ENCODE results near the gene RPUSD2.

RPUSD2 gene

GRCh38 chr15:40549894-40550293 lies 19.2 kb upstream of the RPUSD2 start:
- Histone ChIP-seq H2AK5ac (ENCODE audit: low read depth, low read length) (no peak overlapping the region), H3K4me1 (ENCODE audit: control insufficient read depth in 2 of 2, insufficient read depth in 1 of 2, low read depth in 1 of 2, low read length in 2 of 2) (peaks cover 1 to 9% of the 10 kb centered on the region in 2 donors), H2BK15ac (ENCODE audit: low read length) (no peak overlapping the region), H3K4ac (ENCODE audit: low read length) (no peak overlapping the region), H3K4me3 (ENCODE audit: low read length in 2 of 2) (no peak overlapping the region), H3K4me2 (ENCODE audit: insufficient read depth, low read length, poor library complexity, severe bottlenecking) (no peak overlapping the region), H3K9me3 (replicated peaks in 1 of 2; ENCODE audit: control insufficient read depth in 2 of 2, insufficient read depth in 1 of 2, low read depth in 1 of 2, low read length in 2 of 2) (no peaks in the 10 kb centered on the region), H2AFZ (ENCODE audit: low read length) (no peak overlapping the region), H2BK5ac (ENCODE audit: low read length) (no peak overlapping the region), H3K36me3 (replicated peaks in 1 of 2; ENCODE audit: control insufficient read depth in 2 of 2, insufficient read depth in 2 of 2, low read length in 2 of 2) (peaks cover 0 to 21% of the 10 kb centered on the region in 2 donors), H3K14ac (ENCODE audit: low read length) (no peak overlapping the region), H3K79me1 (ENCODE audit: low read depth, low read length) (no peaks in the 10 kb centered on the region), H2BK120ac (ENCODE audit: low read depth, low read length) (no peak overlapping the region), H3K23ac (ENCODE audit: low read depth, low read length, poor library complexity) (no peak overlapping the region), H2BK12ac (ENCODE audit: low read length) (no peak overlapping the region), H3K27me3 (ENCODE audit: control insufficient read depth in 3 of 3, insufficient read depth in 3 of 3, low read depth in 1 of 3, low read length in 3 of 3) (no peaks in the 10 kb centered on the region), H4K91ac (ENCODE audit: low read depth, low read length, poor library complexity) (no peak overlapping the region), H4K8ac (ENCODE audit: low read depth, low read length) (no peak overlapping the region), H3K27ac (replicated peaks; ENCODE audit: low read length) (no peak overlapping the region), H3K9ac (ENCODE audit: low read depth, low read length, poor library complexity) (no peak overlapping the region), H3K18ac (ENCODE audit: low read length) (no peak overlapping the region)
- WGBS, 2 donors (ENCODE audit: extremely low coverage in 2 of 2, insufficient read length in 2 of 2, insufficient replicate concordance in 1 of 2) = no CpG with 5 or more reads among the region's 9 CpGs
- no peak for DNase-seq (ENCODE audit: low spot score)

DNA sequence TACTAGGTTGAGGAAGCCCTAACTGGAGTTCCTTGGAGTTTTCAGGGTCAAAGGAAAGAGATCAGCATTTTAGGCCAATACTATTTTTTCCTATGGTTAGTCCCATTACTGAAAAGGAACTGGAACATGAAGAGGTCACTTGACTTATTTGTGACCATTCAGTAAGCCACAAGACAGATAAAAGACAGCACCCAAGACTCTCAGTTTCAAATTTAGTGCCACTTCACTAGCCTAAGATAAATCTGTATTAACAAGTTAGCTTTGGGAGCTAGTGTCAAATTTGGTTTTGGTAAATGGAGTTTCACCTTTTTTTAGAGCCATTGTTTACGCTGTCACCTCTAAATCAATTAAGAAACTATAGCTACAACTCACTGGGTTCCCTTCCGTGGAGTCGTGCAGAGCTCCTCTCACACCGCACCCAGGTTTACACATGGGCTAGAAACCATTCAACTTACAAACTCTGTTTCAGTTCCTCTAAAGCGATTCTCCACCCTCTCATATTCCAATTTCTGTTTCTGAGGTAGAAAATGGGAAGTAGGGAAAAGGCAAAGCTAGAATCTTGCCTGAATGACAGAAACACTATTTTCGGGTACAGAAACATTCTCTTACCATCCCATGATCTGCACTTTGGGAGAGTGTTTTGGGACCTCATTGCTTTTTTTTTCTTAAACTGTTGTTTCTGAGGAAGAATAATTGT lies 18.6 kb upstream of the RPUSD2 start:
- Histone ChIP-seq H2BK120ac (ENCODE audit: low read depth, low read length) (no peak overlapping the region), H2AK5ac (ENCODE audit: low read depth, low read length) (no peak overlapping the region), H2BK15ac (ENCODE audit: low read length) (no peak overlapping the region), H3K18ac (ENCODE audit: low read length) (no peak overlapping the region), H2BK12ac (ENCODE audit: low read length) (no peak overlapping the region), H3K9me3 (replicated peaks in 1 of 2; ENCODE audit: control insufficient read depth in 2 of 2, insufficient read depth in 1 of 2, low read depth in 1 of 2, low read length in 2 of 2) (no peaks in the 10 kb centered on the region), H4K91ac (ENCODE audit: low read depth, low read length, poor library complexity) (no peak overlapping the region), H3K4me3 (ENCODE audit: low read length in 2 of 2) (no peak overlapping the region), H3K27me3 (ENCODE audit: control insufficient read depth in 3 of 3, insufficient read depth in 3 of 3, low read depth in 1 of 3, low read length in 3 of 3) (no peaks in the 10 kb centered on the region), H2AFZ (ENCODE audit: low read length) (no peak overlapping the region), H3K36me3 (replicated peaks in 1 of 2; ENCODE audit: control insufficient read depth in 2 of 2, insufficient read depth in 2 of 2, low read length in 2 of 2) (peaks cover 0 to 22% of the 10 kb centered on the region in 2 donors), H4K8ac (ENCODE audit: low read depth, low read length) (no peak overlapping the region), H3K4me2 (ENCODE audit: insufficient read depth, low read length, poor library complexity, severe bottlenecking) (no peak overlapping the region), H3K79me1 (ENCODE audit: low read depth, low read length) (no peaks in the 10 kb centered on the region), H3K9ac (ENCODE audit: low read depth, low read length, poor library complexity) (no peak overlapping the region), H3K23ac (ENCODE audit: low read depth, low read length, poor library complexity) (no peak overlapping the region), H3K4me1 (ENCODE audit: control insufficient read depth in 2 of 2, insufficient read depth in 1 of 2, low read depth in 1 of 2, low read length in 2 of 2) (peaks cover 1 to 9% of the 10 kb centered on the region in 2 donors), H2BK5ac (ENCODE audit: low read length) (no peak overlapping the region), H3K4ac (ENCODE audit: low read length) (no peak overlapping the region), H3K27ac (replicated peaks; ENCODE audit: low read length) (no peak overlapping the region), H3K14ac (ENCODE audit: low read length) (no peak overlapping the region)
- no peak for DNase-seq (ENCODE audit: low spot score)
- WGBS, 2 donors (ENCODE audit: extremely low coverage in 2 of 2, insufficient read length in 2 of 2, insufficient replicate concordance in 1 of 2) = no CpG with 5 or more reads among the region's 6 CpGs

GRCh38 chr15:40554161-40554525 lies 15.0 kb upstream of the RPUSD2 start:
- H3K4me2 ChIP-seq (ENCODE audit: insufficient read depth, low read length, poor library complexity, severe bottlenecking) = no peak overlapping the region
- no peak overlapping the region for H3K18ac ChIP-seq (ENCODE audit: low read length)
- H3K4me1 ChIP-seq (ENCODE audit: control insufficient read depth in 2 of 2, insufficient read depth in 1 of 2, low read depth in 1 of 2, low read length in 2 of 2) = peaks cover 1 to 9% of the 10 kb centered on the region in 2 donors
- no peak overlapping the region for H3K27ac ChIP-seq (replicated peaks; ENCODE audit: low read length)
- no peak overlapping the region for H3K4ac ChIP-seq (ENCODE audit: low read length)
- H3K36me3 ChIP-seq (replicated peaks in 1 of 2; ENCODE audit: control insufficient read depth in 2 of 2, insufficient read depth in 2 of 2, low read length in 2 of 2) = peaks cover 0 to 28% of the 10 kb centered on the region in 2 donors
- no peak overlapping the region for H4K8ac ChIP-seq (ENCODE audit: low read depth, low read length)
- H2BK5ac ChIP-seq (ENCODE audit: low read length) = no peak overlapping the region
- H3K23ac ChIP-seq (ENCODE audit: low read depth, low read length, poor library complexity) = no peak overlapping the region
- no peak overlapping the region for H4K91ac ChIP-seq (ENCODE audit: low read depth, low read length, poor library complexity)
- H3K79me1 ChIP-seq (ENCODE audit: low read depth, low read length) = no peaks in the 10 kb centered on the region
- H2AK5ac ChIP-seq (ENCODE audit: low read depth, low read length) = no peak overlapping the region
- no peak overlapping the region for H2AFZ ChIP-seq (ENCODE audit: low read length)
- no peaks in the 10 kb centered on the region for H3K27me3 ChIP-seq (ENCODE audit: control insufficient read depth in 3 of 3, insufficient read depth in 3 of 3, low read depth in 1 of 3, low read length in 3 of 3)
- no peak overlapping the region for H3K9ac ChIP-seq (ENCODE audit: low read depth, low read length, poor library complexity)
- H2BK12ac ChIP-seq (ENCODE audit: low read length) = no peak overlapping the region
- no peak overlapping the region for H2BK15ac ChIP-seq (ENCODE audit: low read length)
- WGBS, 2 donors (ENCODE audit: extremely low coverage in 2 of 2, insufficient read length in 2 of 2, insufficient replicate concordance in 1 of 2) = no CpG with 5 or more reads among the region's 4 CpGs
- H3K14ac ChIP-seq (ENCODE audit: low read length) = no peak overlapping the region
- H3K9me3 ChIP-seq (replicated peaks in 1 of 2; ENCODE audit: control insufficient read depth in 2 of 2, insufficient read depth in 1 of 2, low read depth in 1 of 2, low read length in 2 of 2) = no peaks in the 10 kb centered on the region
- no peak for DNase-seq (ENCODE audit: low spot score)
- no peak overlapping the region for H3K4me3 ChIP-seq (ENCODE audit: low read length in 2 of 2)
- H2BK120ac ChIP-seq (ENCODE audit: low read depth, low read length) = no peak overlapping the region

DNA sequence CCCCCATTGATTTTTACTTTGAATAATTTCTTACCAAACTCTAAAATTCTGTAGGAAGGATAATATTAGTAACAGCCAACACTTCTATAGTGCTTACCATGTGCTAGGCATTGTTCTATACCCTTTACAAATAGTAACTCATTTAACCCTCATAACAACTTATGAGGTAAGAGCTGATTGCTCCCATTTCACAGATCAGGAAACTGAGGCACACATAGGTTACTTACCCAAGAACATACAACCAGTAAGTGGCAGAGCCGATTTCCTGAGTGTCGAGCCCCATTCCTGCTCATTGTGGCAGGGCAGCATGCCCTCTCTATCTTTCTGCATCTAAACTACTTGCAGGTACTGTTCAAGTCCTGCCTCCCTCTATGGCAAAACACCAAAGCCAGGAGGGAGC lies 13.2 kb upstream of the RPUSD2 start:
- no peak overlapping the region for H4K8ac ChIP-seq (ENCODE audit: low read depth, low read length)
- WGBS, 2 donors (ENCODE audit: extremely low coverage in 2 of 2, insufficient read length in 2 of 2, insufficient replicate concordance in 1 of 2) = no CpG with 5 or more reads among the region's 2 CpGs
- no peak overlapping the region for H3K18ac ChIP-seq (ENCODE audit: low read length)
- no peak overlapping the region for H2BK12ac ChIP-seq (ENCODE audit: low read length)
- no peak overlapping the region for H3K9ac ChIP-seq (ENCODE audit: low read depth, low read length, poor library complexity)
- H3K4ac ChIP-seq (ENCODE audit: low read length) = no peak overlapping the region
- H3K79me1 ChIP-seq (ENCODE audit: low read depth, low read length) = no peaks in the 10 kb centered on the region
- H3K23ac ChIP-seq (ENCODE audit: low read depth, low read length, poor library complexity) = no peak overlapping the region
- no peak overlapping the region for H3K4me2 ChIP-seq (ENCODE audit: insufficient read depth, low read length, poor library complexity, severe bottlenecking)
- no peaks in the 10 kb centered on the region for H3K27me3 ChIP-seq (ENCODE audit: control insufficient read depth in 3 of 3, insufficient read depth in 3 of 3, low read depth in 1 of 3, low read length in 3 of 3)
- no peaks in the 10 kb centered on the region for H3K9me3 ChIP-seq (replicated peaks in 1 of 2; ENCODE audit: control insufficient read depth in 2 of 2, insufficient read depth in 1 of 2, low read depth in 1 of 2, low read length in 2 of 2)
- H3K14ac ChIP-seq (ENCODE audit: low read length) = no peak overlapping the region
- no peak overlapping the region for H2BK15ac ChIP-seq (ENCODE audit: low read length)
- H3K27ac ChIP-seq (replicated peaks; ENCODE audit: low read length) = no peak overlapping the region
- H3K36me3 ChIP-seq (replicated peaks in 1 of 2; ENCODE audit: control insufficient read depth in 2 of 2, insufficient read depth in 2 of 2, low read length in 2 of 2) = peaks cover 0 to 28% of the 10 kb centered on the region in 2 donors
- no peak overlapping the region for H3K4me3 ChIP-seq (ENCODE audit: low read length in 2 of 2)
- no peak overlapping the region for H2AFZ ChIP-seq (ENCODE audit: low read length)
- H4K91ac ChIP-seq (ENCODE audit: low read depth, low read length, poor library complexity) = no peak overlapping the region
- no peak overlapping the region for H2AK5ac ChIP-seq (ENCODE audit: low read depth, low read length)
- H2BK120ac ChIP-seq (ENCODE audit: low read depth, low read length) = no peak overlapping the region
- DNase-seq (ENCODE audit: low spot score) = no peak
- H2BK5ac ChIP-seq (ENCODE audit: low read length) = no peak overlapping the region
- peaks cover 1 to 9% of the 10 kb centered on the region in 2 donors for H3K4me1 ChIP-seq (ENCODE audit: control insufficient read depth in 2 of 2, insufficient read depth in 1 of 2, low read depth in 1 of 2, low read length in 2 of 2)

All from neuronal stem cell (in vitro differentiated cells).